ENCODE data around the gene KRT13. TPM values are rescaled to one million over a fixed set of nuclear protein-coding genes. Genes with fewer than 3 reads are reported as not detected.
"Not testable (repeated sequence)": the region's sequence is repeated elsewhere in the genome, so short reads cannot be mapped to it uniquely, and the experiment has no call there.

Gene KRT13
- total RNA-seq, 1 experiment from 2014 or later = 45.7 TPM

- Mint-ChIP-seq H3K4me3 (ENCODE audit: low read depth, unreplicated experiment) (peak overlapping the region; percentile 28), H3K4me1 (ENCODE audit: low read depth, unreplicated experiment) (peaks cover 98% of the 10 kb centered on the region), H3K27ac (ENCODE audit: unreplicated experiment) (peak overlapping the region; percentile 56), H3K27me3 (ENCODE audit: unreplicated experiment) (no peaks in the 10 kb centered on the region), H3K36me3 (ENCODE audit: insufficient read depth, unreplicated experiment) (peaks cover 31% of the 10 kb centered on the region), H3K9me3 (ENCODE audit: low read depth, unreplicated experiment) (no peaks in the 10 kb centered on the region)
- CTCF ChIA-PET = interaction anchor here (0.7 to 7.7 kb wide), 11 partner anchors 11 to 741 kb away, joined by 3 to 471 read pairs (median 3); partner anchors contain the start of genes KRT15, KRT17 and KRT19
- intact Hi-C loops (cut with micrococcal nuclease; ENCODE audit: unreplicated experiment) = no loop called here
- TSS peak; percentile 16 for BruUV-seq (replicated peaks)
- DNase-seq = no peak
- TF ChIP-seq CTCF (IDR thresholded peaks at IDR 0.05; ENCODE audit: unreplicated experiment) = no peak
Observed at GRCh38 chr17:41544935-41545334, 39.5 kb upstream of the KRT13 start.

- CTCF ChIA-PET = interaction anchor here (0.7 to 7.7 kb wide), 13 partner anchors 9 to 741 kb away, joined by 3 to 471 read pairs (median 3); partner anchors contain the start of genes KRT15, KRT17 and KRT19
- Mint-ChIP-seq H3K9me3 (ENCODE audit: low read depth, unreplicated experiment) (no peaks in the 10 kb centered on the region), H3K4me3 (ENCODE audit: low read depth, unreplicated experiment) (peak overlapping the region; percentile 28), H3K4me1 (ENCODE audit: low read depth, unreplicated experiment) (peaks cover 98% of the 10 kb centered on the region), H3K27me3 (ENCODE audit: unreplicated experiment) (no peaks in the 10 kb centered on the region), H3K27ac (ENCODE audit: unreplicated experiment) (peak overlapping the region; percentile 56), H3K36me3 (ENCODE audit: insufficient read depth, unreplicated experiment) (peaks cover 31% of the 10 kb centered on the region)
- BruUV-seq (replicated peaks) = no TSS peak
- no peak for TF ChIP-seq CTCF (IDR thresholded peaks at IDR 0.05; ENCODE audit: unreplicated experiment)
- peak; percentile 84 for DNase-seq
- intact Hi-C loops (cut with micrococcal nuclease; ENCODE audit: unreplicated experiment) = no loop called here
Observed at GRCh38 chr17:41544491-41544892, 39.1 kb upstream of the KRT13 start.

GRCh38 chr17:41542786-41543185 is 37.4 kb upstream of the KRT13 start:
- BruUV-seq (replicated peaks); intact Hi-C loops (cut with micrococcal nuclease; ENCODE audit: unreplicated experiment); H3K27me3 Mint-ChIP-seq (ENCODE audit: unreplicated experiment); H3K4me3 Mint-ChIP-seq (ENCODE audit: low read depth, unreplicated experiment); H3K27ac Mint-ChIP-seq (ENCODE audit: unreplicated experiment); DNase-seq; H3K9me3 Mint-ChIP-seq (ENCODE audit: low read depth, unreplicated experiment): not testable (repeated sequence)
- peaks cover 95% of the 10 kb centered on the region for H3K4me1 Mint-ChIP-seq (ENCODE audit: low read depth, unreplicated experiment)
- CTCF ChIA-PET = interaction anchor here (0.5 to 3.8 kb wide), 3 partner anchors 10 to 883 kb away, joined by 3 to 35 read pairs (median 4); partner anchors contain the start of gene KRT19
- H3K36me3 Mint-ChIP-seq (ENCODE audit: insufficient read depth, unreplicated experiment) = peaks cover 14% of the 10 kb centered on the region

- intact Hi-C loops (cut with micrococcal nuclease; ENCODE audit: unreplicated experiment) = no loop called here
- BruUV-seq (replicated peaks) = no TSS peak
- Mint-ChIP-seq H3K9me3 (ENCODE audit: low read depth, unreplicated experiment) (no peaks in the 10 kb centered on the region), H3K27ac (ENCODE audit: unreplicated experiment) (no peak overlapping the region), H3K36me3 (ENCODE audit: insufficient read depth, unreplicated experiment) (peaks cover 10% of the 10 kb centered on the region), H3K4me3 (ENCODE audit: low read depth, unreplicated experiment) (no peak overlapping the region), H3K27me3 (ENCODE audit: unreplicated experiment) (no peaks in the 10 kb centered on the region), H3K4me1 (ENCODE audit: low read depth, unreplicated experiment) (peaks cover 95% of the 10 kb centered on the region)
- CTCF ChIA-PET = interaction anchor here (0.7 to 3.8 kb wide), 4 partner anchors 10 to 187 kb away, joined by 3 to 35 read pairs (median 8); partner anchors contain the start of gene KRT19
- TF ChIP-seq CTCF (IDR thresholded peaks at IDR 0.05; ENCODE audit: unreplicated experiment) = no peak
- no peak for DNase-seq
Observed at GRCh38 chr17:41542357-41542756, 36.9 kb upstream of the KRT13 start.
